Mucosa of descending colon (tissue), 3 donors: ENCODE results near the gene PSKH1. TPM values are rescaled to one million over a fixed set of nuclear protein-coding genes. Genes with fewer than 3 reads are reported as not detected.

Experiments
- ATAC-seq: fragments of 200-7000 bp; cut with Tn5 transposase; one replicate; pipeline ENCODE4 v1.9.1; 2020; ENCODE audit warnings: mild to moderate bottlenecking, moderate library complexity
- DNase-seq, 3 donors: peaks; one replicate each; pipeline ENCODE4 v3.0.0-alpha.2; 2020
- H3K36me3 ChIP-seq: fragments of 200-600 bp; one replicate; pipeline ENCODE4 v1.8.0; 2021; ENCODE audit warnings: low read depth, mild to moderate bottlenecking
- H3K4me1 ChIP-seq: fragments of 200-600 bp; one replicate; pipeline ENCODE4 v1.8.0; 2021; ENCODE audit warnings: low read depth, mild to moderate bottlenecking
- H3K4me3 ChIP-seq: fragments of 200-600 bp; one replicate; pipeline ENCODE4 v1.8.0; 2021; ENCODE audit warnings: mild to moderate bottlenecking
- H3K9me3 ChIP-seq: fragments of 200-600 bp; one replicate; pipeline ENCODE4 v1.8.0; 2021; ENCODE audit warnings: mild to moderate bottlenecking
- intact Hi-C, 2 donors: fragments of 100-400 bp; cut with DNase I in 1 of 2; cut with micrococcal nuclease in 1 of 2; formaldehyde crosslinking; loops; one replicate each; pipeline versions ENCODE4 v1.11.0 to v1.11.1; 2022; cut with DNase I, micrococcal nuclease
- total RNA-seq, 3 donors: library from RNA; stranded (reverse); fragmentation: NEBNext Ultra II Directional in 2 of 3; extraction: Animal tissue kit (Norgen Biotek cat#: 25700) in 2 of 3; gene quantifications; one replicate each; pipeline versions ENCODE4 v1.2.1 to v1.2.4, GENCODE V29; 2021 to 2023
- TF ChIP-seq, protein P1 (sequence below): fragments of 200-600 bp; IDR thresholded peaks from one replicate; pipeline ENCODE4 v1.8.0; 2022; ENCODE audit warnings: antibody characterized with exemption, mild to moderate bottlenecking
- donor health status: DM: no; HTN: no; CAD: no; lungs with moderate emphysema.
- donor health status: DM: no; HTN: no; CAD: no.
- donor health status: DM: no; HTN: yes; CAD: no.

The PSKH1 gene
- total RNA-seq, 3 donors from 2014 or later = 33.8 to 43.3 (median 38.1) TPM

DNA sequence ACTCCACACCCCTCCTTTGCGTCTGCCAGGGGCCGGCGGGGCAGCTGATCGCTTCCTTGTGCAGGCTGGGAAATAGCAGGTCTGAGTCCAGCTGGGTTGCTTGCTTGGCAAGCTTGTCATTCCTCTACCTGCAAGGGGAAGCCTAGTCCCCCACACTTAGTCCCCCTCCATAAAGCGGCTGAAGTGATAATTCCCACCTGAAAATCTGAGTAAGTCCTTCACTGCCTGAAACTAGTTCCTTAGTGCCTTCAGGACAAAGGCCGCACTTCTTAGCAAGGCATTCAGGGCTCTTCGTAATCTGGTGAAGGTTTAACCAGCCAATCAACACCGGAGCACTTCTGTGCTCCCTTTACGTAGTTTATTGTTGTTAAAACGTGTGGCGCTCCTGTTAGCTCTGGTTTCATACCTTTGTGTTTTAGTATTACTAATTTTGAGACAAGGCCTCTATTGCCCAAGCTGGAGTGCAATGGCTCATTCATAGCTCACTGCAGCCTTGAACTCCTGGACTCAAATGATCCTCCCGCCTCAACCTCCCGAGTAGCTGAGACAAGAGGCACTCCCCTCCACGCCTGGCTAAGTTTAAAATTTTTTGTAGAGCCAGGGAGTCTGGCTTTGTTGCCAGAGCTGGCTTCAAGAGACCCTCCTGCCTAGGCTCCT lies 817 bp downstream of the PSKH1 start:
- H3K4me1 ChIP-seq = peaks cover 33% of the 10 kb centered on the region
- ATAC-seq (peak; percentile 66), DNase-seq (peak in 1 of 3 donors; percentile 57)
- no peaks in the 10 kb centered on the region for H3K9me3 ChIP-seq
- TF ChIP-seq, protein P1, sequence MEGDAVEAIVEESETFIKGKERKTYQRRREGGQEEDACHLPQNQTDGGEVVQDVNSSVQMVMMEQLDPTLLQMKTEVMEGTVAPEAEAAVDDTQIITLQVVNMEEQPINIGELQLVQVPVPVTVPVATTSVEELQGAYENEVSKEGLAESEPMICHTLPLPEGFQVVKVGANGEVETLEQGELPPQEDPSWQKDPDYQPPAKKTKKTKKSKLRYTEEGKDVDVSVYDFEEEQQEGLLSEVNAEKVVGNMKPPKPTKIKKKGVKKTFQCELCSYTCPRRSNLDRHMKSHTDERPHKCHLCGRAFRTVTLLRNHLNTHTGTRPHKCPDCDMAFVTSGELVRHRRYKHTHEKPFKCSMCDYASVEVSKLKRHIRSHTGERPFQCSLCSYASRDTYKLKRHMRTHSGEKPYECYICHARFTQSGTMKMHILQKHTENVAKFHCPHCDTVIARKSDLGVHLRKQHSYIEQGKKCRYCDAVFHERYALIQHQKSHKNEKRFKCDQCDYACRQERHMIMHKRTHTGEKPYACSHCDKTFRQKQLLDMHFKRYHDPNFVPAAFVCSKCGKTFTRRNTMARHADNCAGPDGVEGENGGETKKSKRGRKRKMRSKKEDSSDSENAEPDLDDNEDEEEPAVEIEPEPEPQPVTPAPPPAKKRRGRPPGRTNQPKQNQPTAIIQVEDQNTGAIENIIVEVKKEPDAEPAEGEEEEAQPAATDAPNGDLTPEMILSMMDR = no peak
- no peaks in the 10 kb centered on the region for H3K36me3 ChIP-seq
- intact Hi-C loops = no loop called here
- peak overlapping the region; percentile 93 for H3K4me3 ChIP-seq

DNA sequence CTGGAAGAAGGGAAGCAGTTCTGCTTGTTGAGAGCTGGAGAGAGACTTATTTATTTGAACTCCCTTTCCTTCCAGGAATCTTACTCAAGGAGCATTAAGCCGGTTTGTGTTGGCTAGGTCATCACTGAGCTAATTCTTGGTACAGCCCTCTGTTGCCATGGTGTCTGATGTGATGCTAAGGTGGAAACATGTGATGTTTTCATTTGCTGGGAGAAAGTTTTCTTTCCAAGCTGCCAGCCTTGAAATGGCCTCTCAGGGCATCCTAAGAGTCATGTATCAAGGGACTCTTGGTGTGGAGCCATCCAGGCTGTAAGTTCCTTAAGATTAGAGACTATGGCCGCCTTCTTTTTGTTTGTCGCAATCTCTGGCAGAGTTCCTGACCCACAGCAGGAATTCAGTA lies 4.2 kb downstream of the PSKH1 start:
- no peak overlapping the region for H3K4me3 ChIP-seq
- H3K4me1 ChIP-seq = peaks cover 35% of the 10 kb centered on the region
- ATAC-seq (no peak), DNase-seq (no peak)
- no peaks in the 10 kb centered on the region for H3K36me3 ChIP-seq
- intact Hi-C loops = no loop called here
- TF ChIP-seq, protein P1 = no peak
- H3K9me3 ChIP-seq = no peaks in the 10 kb centered on the region

GRCh38 chr16:67901734-67902133 lies 8.7 kb downstream of the PSKH1 start:
- Histone ChIP-seq H3K4me1 (peaks cover 12% of the 10 kb centered on the region), H3K9me3 (no peaks in the 10 kb centered on the region), H3K4me3 (no peak overlapping the region), H3K36me3 (no peaks in the 10 kb centered on the region)
- peak; percentile 91 for ATAC-seq
- DNase-seq = peak in 2 of 3 donors; percentile 47 to 52
- intact Hi-C loops = no loop called here
- TF ChIP-seq, protein P1 = no peak

GRCh38 chr16:67902831-67903230 lies 9.8 kb downstream of the PSKH1 start:
- no peak for ATAC-seq
- no peak for DNase-seq

GRCh38 chr16:67907397-67908180 lies 14.5 kb downstream of the PSKH1 start:
- TF ChIP-seq, protein P1 = no peak
- DNase-seq (no peak), ATAC-seq (no peak)
- Histone ChIP-seq H3K36me3 (no peaks in the 10 kb centered on the region), H3K4me1 (no peaks in the 10 kb centered on the region), H3K9me3 (no peaks in the 10 kb centered on the region), H3K4me3 (no peak overlapping the region)
- intact Hi-C loops = no loop called here

More at GRCh38 chr16:67902831-67903230, 9.8 kb downstream of the PSKH1 start:
- H3K9me3 ChIP-seq = no peaks in the 10 kb centered on the region
- TF ChIP-seq, protein P1 = no peak
- H3K36me3 ChIP-seq = no peaks in the 10 kb centered on the region
- H3K4me3 ChIP-seq = no peak overlapping the region
- H3K4me1 ChIP-seq = peaks cover 8% of the 10 kb centered on the region
- intact Hi-C loops = no loop called here
